CD4-positive, alpha-beta T cell treated with Interleukin-4 for 1 hour (primary cell): ENCODE results near the gene GPX3.

ENCODE experiments used
- DNase-seq, 2 donors: peaks; one replicate each; pipeline ENCODE4 v3.0.0-alpha.2; 2020 to 2022

Gene GPX3

GRCh38 chr5:151014680-151015343, 5.6 kb upstream of the GPX3 start:
- no peak for DNase-seq

GRCh38 chr5:151015974-151016587, 4.3 kb upstream of the GPX3 start:
- no peak for DNase-seq

GRCh38 chr5:151016700-151017099, 3.7 kb upstream of the GPX3 start:
- peak; percentile 11 to 56 for DNase-seq

- no peak for DNase-seq
Measured at GRCh38 chr5:151017897-151018296, 2.5 kb upstream of the GPX3 start.

- DNase-seq = no peak
Measured at GRCh38 chr5:151018846-151019245, 1.5 kb upstream of the GPX3 start.

- DNase-seq = no peak
Measured at GRCh38 chr5:151019331-151019730, 1.1 kb upstream of the GPX3 start.

- no peak for DNase-seq
Measured at GRCh38 chr5:151021746-151022145, 1.4 kb downstream of the GPX3 start.

- DNase-seq = no peak
Measured at GRCh38 chr5:151022511-151023018, 2.2 kb downstream of the GPX3 start.

GRCh38 chr5:151023047-151023615, 2.7 kb downstream of the GPX3 start:
- no peak for DNase-seq

- DNase-seq = no peak
Measured at GRCh38 chr5:151023651-151024050, 3.3 kb downstream of the GPX3 start.

GRCh38 chr5:151024440-151025249, 4.3 kb downstream of the GPX3 start:
- DNase-seq = no peak

GRCh38 chr5:151025250-151025606, 4.8 kb downstream of the GPX3 start:
- DNase-seq = no peak

- DNase-seq = no peak
Measured at GRCh38 chr5:151026088-151026487, 5.7 kb downstream of the GPX3 start.

- no peak for DNase-seq
Measured at GRCh38 chr5:151026679-151027078, 6.3 kb downstream of the GPX3 start.

- DNase-seq = no peak
Measured at GRCh38 chr5:151027961-151028479, 7.6 kb downstream of the GPX3 start.

GRCh38 chr5:151028717-151029116, 8.3 kb downstream of the GPX3 start:
- DNase-seq = no peak

- no peak for DNase-seq
Measured at GRCh38 chr5:151029179-151030055, 9.0 kb downstream of the GPX3 start.

GRCh38 chr5:151030056-151030336, 9.6 kb downstream of the GPX3 start:
- DNase-seq = no peak

GRCh38 chr5:151030379-151030778, 10.0 kb downstream of the GPX3 start:
- no peak for DNase-seq

- no peak for DNase-seq
Measured at GRCh38 chr5:151031554-151031953, 11.2 kb downstream of the GPX3 start.

- DNase-seq = no peak
Measured at GRCh38 chr5:151033217-151033934, 13.0 kb downstream of the GPX3 start.
